Measurements from ENCODE around the gene ZNF497.

- TF ChIP-seq ZNF513 (tag by site-specific recombination; IDR thresholded peaks at IDR 0.05) (peak; percentile 55; the same call in 1 of the 2 replicates), ZNF174 (tag by site-specific recombination; IDR thresholded peaks at IDR 0.05) (no peak), ZNF426 (tag by site-specific recombination; IDR thresholded peaks at IDR 0.05) (no peak), CTCF (tag by site-specific recombination; IDR thresholded peaks at IDR 0.05) (no peak; the same call in 1 of the 2 replicates), OVOL3 (tag by site-specific recombination; IDR thresholded peaks at IDR 0.05) (peak; percentile 79), ZBTB26 (tag by site-specific recombination; optimal IDR thresholded peaks at IDR 0.05) (peak; percentile 97), ZNF571 (tag by site-specific recombination; IDR thresholded peaks at IDR 0.05) (no peak), PATZ1 (tag by site-specific recombination; IDR thresholded peaks at IDR 0.05) (peak; percentile 87), REPIN1 (tag by site-specific recombination; IDR thresholded peaks at IDR 0.05; ENCODE audit: low read depth) (peak; percentile 94; the same call in 1 of the 2 replicates), ZNF2 (tag by site-specific recombination; IDR thresholded peaks at IDR 0.05) (peak; percentile 89), ZNF202 (tag by site-specific recombination; IDR thresholded peaks at IDR 0.05; ENCODE audit: borderline replicate concordance) (no peak), ZIC2 (tag by site-specific recombination; IDR thresholded peaks at IDR 0.05) (peak; percentile 44), ZNF10 (tag by site-specific recombination; IDR thresholded peaks at IDR 0.05) (peak; percentile 84)
These were observed 18.3 kb upstream of the ZNF497 start, which contains the start of gene ZNF837 for GRCh38 chr19:58380662-58381459.
